Esophagus squamous epithelium (tissue), 4 donors: Measurements from ENCODE around the gene FAM241A.

Experiments
- POLR2A ChIP-seq, 4 donors: fragments of 450-650 bp; IDR thresholded peaks; one replicate each; pipeline ENCODE4 v1.6.1; 2017; ENCODE audit warnings: antibody characterized with exemption in 4 of 4, mild to moderate bottlenecking in 4 of 4, moderate library complexity in 3 of 4
- TF ChIP-seq, protein P1 (sequence below), 6 experiments: fragments of 450-650 bp in 4 of 6; fragments of 200-600 bp in 2 of 6; sonication (generic) in 2 of 6; IDR thresholded peaks; one replicate each; pipeline ENCODE4 v1.5.1; 2016 to 2019; ENCODE audit warnings: antibody characterized with exemption in 6 of 6, mild to moderate bottlenecking in 4 of 6, moderate library complexity in 4 of 6

DNA sequence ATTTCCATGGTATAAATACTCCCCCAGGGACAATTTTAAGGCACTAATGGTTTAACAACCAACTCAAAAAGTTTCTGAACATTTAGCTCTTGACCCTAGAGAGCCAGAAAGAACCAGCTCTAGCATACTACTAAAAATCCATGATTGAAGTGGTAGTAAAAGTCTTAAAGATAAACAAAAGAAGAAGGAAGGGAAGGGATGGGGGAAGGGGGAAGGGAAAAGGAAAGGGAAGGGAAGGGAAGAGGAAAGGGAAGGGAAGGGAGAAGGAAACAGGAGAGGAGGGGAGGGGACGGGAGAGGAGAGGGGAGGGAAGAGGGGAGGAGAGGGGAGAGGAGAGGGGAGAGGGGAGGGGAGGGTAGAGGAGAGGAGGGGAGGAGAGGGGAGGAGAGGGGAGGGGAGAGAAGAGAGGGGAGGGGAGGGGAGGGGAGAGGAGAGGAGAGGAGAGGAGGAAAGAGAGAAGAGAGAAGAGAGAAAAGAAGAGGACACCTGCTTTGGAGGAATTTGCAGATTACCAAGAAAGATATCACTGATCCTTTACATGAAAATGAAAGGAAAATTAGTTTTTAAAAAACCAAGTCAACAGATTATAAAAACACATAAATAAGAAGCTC, 26.4 kb upstream of the FAM241A start:
- TF ChIP-seq, protein P1, sequence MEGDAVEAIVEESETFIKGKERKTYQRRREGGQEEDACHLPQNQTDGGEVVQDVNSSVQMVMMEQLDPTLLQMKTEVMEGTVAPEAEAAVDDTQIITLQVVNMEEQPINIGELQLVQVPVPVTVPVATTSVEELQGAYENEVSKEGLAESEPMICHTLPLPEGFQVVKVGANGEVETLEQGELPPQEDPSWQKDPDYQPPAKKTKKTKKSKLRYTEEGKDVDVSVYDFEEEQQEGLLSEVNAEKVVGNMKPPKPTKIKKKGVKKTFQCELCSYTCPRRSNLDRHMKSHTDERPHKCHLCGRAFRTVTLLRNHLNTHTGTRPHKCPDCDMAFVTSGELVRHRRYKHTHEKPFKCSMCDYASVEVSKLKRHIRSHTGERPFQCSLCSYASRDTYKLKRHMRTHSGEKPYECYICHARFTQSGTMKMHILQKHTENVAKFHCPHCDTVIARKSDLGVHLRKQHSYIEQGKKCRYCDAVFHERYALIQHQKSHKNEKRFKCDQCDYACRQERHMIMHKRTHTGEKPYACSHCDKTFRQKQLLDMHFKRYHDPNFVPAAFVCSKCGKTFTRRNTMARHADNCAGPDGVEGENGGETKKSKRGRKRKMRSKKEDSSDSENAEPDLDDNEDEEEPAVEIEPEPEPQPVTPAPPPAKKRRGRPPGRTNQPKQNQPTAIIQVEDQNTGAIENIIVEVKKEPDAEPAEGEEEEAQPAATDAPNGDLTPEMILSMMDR (IDR thresholded peaks at IDR 0.05), result no peak
- TF ChIP-seq POLR2A (IDR thresholded peaks at IDR 0.05), result no peak
